Measurements from ENCODE around the gene RNPEPL1. TPM values are rescaled to one million over a fixed set of nuclear protein-coding genes. Genes with fewer than 3 reads are reported as not detected.

Gene RNPEPL1
- total and polyA plus RNA-seq, 2 experiments from 2014 or later = 6.0 to 21.0 TPM

DNA sequence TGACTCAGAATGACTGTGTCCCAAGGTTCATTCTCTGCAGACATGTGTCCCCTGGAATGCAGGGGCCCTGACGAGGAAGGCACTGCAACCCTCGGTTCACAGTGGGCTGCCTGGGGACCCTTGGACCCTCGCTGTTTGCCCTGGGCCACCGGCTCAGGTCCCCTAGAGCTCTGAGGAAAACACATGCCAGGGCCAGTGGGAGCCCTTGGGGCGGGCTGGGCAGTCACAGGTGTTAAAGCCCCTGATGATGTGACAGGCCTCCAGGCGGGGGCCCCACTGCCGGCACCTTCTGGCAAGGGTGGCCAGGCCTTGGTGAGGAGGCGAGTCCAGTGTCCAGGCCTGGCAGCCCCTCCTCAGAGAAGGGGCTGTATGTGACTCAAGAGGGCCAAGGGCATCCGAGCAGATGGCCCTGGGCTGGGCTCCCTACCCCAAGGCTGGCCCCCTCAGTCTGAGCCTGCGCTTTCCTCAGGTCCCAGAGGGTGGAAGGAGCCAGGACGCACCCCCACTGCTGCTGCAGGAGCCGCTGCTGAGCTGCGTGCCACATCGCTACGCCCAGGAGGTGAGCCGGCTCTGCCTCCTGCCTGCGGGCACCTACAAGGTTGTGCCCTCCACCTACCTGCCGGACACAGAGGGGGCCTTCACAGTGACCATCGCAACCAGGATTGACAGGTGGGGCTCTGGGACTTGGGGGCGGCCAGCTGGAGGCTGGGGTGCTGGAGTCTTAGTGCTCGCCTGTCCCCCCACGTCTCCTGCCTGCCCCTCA lies 29.3 kb downstream of the RNPEPL1 start:
- ATAC-seq (no peak), DNase-seq (ENCODE audit: low spot score) (no peak)
- Histone ChIP-seq H3K79me2 (replicated peaks; ENCODE audit: insufficient read depth) (peaks cover 3% of the 10 kb centered on the region), H3F3A (replicated peaks; ENCODE audit: low read depth) (no peaks in the 10 kb centered on the region), H3K36me3 (ENCODE audit: insufficient read depth) (no peaks in the 10 kb centered on the region), H4K20me1 (replicated peaks; ENCODE audit: insufficient read depth) (peaks cover 3% of the 10 kb centered on the region), H3K4me2 (no peak overlapping the region), H3K27me3 (ENCODE audit: insufficient read depth) (no peaks in the 10 kb centered on the region), H3K4me3 (no peak overlapping the region), H3K9me2 (ENCODE audit: insufficient read depth) (no peaks in the 10 kb centered on the region), H3K27ac (ENCODE audit: low read depth) (no peak overlapping the region), H3K4me1 (ENCODE audit: insufficient read depth) (no peaks in the 10 kb centered on the region), H2AFZ (no peak overlapping the region)
- no peak overlapping the region for H3K27ac Mint-ChIP-seq
- H3K9me3 Mint-ChIP-seq = no peaks in the 10 kb centered on the region
- H3K36me3 Mint-ChIP-seq (ENCODE audit: low read depth) = peaks cover 2% of the 10 kb centered on the region; the same call in 2 of the 3 replicates
- TF ChIP-seq STAT1 (IDR thresholded peaks at IDR 0.05; ENCODE audit: unreplicated experiment) = no peak
- TF ChIP-seq POLR2AphosphoS5 (IDR thresholded peaks at IDR 0.05; ENCODE audit: low read depth) = no peak
- TF ChIP-seq EZH2 (IDR thresholded peaks at IDR 0.05; ENCODE audit: low read depth, unreplicated experiment) = no peak
- TF ChIP-seq ZNF462 (CRISPR knock-in tag; IDR thresholded peaks at IDR 0.05) = no peak
- no peak for TF ChIP-seq JUNB (IDR thresholded peaks at IDR 0.05; ENCODE audit: unreplicated experiment)
- TF ChIP-seq ZNF331 (CRISPR knock-in tag; IDR thresholded peaks at IDR 0.05; ENCODE audit: low read depth) = no peak
- no peak for TF ChIP-seq EZH2phosphoT487 (IDR thresholded peaks at IDR 0.05; ENCODE audit: unreplicated experiment)
- TF ChIP-seq, protein P1, sequence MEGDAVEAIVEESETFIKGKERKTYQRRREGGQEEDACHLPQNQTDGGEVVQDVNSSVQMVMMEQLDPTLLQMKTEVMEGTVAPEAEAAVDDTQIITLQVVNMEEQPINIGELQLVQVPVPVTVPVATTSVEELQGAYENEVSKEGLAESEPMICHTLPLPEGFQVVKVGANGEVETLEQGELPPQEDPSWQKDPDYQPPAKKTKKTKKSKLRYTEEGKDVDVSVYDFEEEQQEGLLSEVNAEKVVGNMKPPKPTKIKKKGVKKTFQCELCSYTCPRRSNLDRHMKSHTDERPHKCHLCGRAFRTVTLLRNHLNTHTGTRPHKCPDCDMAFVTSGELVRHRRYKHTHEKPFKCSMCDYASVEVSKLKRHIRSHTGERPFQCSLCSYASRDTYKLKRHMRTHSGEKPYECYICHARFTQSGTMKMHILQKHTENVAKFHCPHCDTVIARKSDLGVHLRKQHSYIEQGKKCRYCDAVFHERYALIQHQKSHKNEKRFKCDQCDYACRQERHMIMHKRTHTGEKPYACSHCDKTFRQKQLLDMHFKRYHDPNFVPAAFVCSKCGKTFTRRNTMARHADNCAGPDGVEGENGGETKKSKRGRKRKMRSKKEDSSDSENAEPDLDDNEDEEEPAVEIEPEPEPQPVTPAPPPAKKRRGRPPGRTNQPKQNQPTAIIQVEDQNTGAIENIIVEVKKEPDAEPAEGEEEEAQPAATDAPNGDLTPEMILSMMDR (conservative IDR thresholded peaks at IDR 0.05; ENCODE audit: low read depth in 2 of 2) = no peak
- TF ChIP-seq, protein P2, sequence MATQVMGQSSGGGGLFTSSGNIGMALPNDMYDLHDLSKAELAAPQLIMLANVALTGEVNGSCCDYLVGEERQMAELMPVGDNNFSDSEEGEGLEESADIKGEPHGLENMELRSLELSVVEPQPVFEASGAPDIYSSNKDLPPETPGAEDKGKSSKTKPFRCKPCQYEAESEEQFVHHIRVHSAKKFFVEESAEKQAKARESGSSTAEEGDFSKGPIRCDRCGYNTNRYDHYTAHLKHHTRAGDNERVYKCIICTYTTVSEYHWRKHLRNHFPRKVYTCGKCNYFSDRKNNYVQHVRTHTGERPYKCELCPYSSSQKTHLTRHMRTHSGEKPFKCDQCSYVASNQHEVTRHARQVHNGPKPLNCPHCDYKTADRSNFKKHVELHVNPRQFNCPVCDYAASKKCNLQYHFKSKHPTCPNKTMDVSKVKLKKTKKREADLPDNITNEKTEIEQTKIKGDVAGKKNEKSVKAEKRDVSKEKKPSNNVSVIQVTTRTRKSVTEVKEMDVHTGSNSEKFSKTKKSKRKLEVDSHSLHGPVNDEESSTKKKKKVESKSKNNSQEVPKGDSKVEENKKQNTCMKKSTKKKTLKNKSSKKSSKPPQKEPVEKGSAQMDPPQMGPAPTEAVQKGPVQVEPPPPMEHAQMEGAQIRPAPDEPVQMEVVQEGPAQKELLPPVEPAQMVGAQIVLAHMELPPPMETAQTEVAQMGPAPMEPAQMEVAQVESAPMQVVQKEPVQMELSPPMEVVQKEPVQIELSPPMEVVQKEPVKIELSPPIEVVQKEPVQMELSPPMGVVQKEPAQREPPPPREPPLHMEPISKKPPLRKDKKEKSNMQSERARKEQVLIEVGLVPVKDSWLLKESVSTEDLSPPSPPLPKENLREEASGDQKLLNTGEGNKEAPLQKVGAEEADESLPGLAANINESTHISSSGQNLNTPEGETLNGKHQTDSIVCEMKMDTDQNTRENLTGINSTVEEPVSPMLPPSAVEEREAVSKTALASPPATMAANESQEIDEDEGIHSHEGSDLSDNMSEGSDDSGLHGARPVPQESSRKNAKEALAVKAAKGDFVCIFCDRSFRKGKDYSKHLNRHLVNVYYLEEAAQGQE (IDR thresholded peaks at IDR 0.05; ENCODE audit: unreplicated experiment) = no peak
- no peak for TF ChIP-seq CREB1 (CRISPR knock-in tag; IDR thresholded peaks at IDR 0.05; ENCODE audit: low read depth)
- TF ChIP-seq NANOG (IDR thresholded peaks at IDR 0.05; ENCODE audit: borderline replicate concordance) = no peak
- no peak for TF ChIP-seq ZNF114 (CRISPR knock-in tag; IDR thresholded peaks at IDR 0.05)
- TF ChIP-seq, protein P3, sequence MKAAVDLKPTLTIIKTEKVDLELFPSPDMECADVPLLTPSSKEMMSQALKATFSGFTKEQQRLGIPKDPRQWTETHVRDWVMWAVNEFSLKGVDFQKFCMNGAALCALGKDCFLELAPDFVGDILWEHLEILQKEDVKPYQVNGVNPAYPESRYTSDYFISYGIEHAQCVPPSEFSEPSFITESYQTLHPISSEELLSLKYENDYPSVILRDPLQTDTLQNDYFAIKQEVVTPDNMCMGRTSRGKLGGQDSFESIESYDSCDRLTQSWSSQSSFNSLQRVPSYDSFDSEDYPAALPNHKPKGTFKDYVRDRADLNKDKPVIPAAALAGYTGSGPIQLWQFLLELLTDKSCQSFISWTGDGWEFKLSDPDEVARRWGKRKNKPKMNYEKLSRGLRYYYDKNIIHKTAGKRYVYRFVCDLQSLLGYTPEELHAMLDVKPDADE (IDR thresholded peaks at IDR 0.05) = no peak
- no peak overlapping the region for H3K4me3 Mint-ChIP-seq
- H3K4me1 Mint-ChIP-seq = no peaks in the 10 kb centered on the region; the same call in 2 of the 3 replicates
- H3K27me3 Mint-ChIP-seq (ENCODE audit: insufficient read depth, low read depth, poor library complexity) = peaks cover 1% of the 10 kb centered on the region
